Lower leg skin (tissue), 3 donors: ENCODE measurements around the gene ZNHIT2.

Experiments used
- POLR2A ChIP-seq, 2 donors: fragments of 450-650 bp; IDR thresholded peaks; one replicate each; pipeline ENCODE4 v1.6.1; 2016 to 2017; ENCODE audit warnings: antibody characterized with exemption in 2 of 2, mild to moderate bottlenecking in 1 of 2, moderate library complexity in 1 of 2
- TF ChIP-seq, protein P1 (sequence below), 3 donors: fragments of 450-650 bp; IDR thresholded peaks; one replicate each; pipeline ENCODE4 v1.5.1; 2016; ENCODE audit warnings: antibody characterized with exemption in 3 of 3, mild to moderate bottlenecking in 3 of 3, moderate library complexity in 2 of 3

DNA sequence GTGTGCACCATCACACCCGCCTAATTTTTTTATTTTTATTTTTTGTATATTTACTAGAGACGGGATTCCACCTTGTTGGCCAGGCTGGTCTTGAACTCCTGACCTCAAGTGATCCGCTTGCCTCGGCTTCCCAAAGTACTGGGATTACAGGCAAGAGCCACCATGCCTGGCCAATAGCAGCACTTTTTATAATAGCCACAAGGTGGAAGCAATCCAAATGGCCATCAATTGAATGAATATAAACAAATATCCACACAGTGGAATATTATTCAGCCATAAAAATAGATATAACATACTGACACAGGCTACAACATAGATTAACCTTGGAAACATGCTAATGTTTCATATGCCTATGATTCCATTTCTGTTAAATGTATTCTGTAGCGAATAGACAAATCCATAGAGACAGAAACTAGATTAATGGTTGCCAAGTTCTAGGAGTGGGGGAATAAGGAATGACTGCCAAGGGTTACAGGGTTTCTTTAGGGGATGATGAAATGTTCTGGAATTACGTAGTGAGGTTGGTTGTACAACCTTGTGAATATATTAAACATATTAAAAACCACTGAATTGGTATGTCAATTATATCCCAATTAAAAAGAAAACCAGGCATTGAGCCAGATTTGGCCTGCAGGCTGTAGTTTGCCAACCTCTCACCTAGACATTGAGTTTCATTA, 16.7 kb downstream of the ZNHIT2 start:
- TF ChIP-seq, protein P1, sequence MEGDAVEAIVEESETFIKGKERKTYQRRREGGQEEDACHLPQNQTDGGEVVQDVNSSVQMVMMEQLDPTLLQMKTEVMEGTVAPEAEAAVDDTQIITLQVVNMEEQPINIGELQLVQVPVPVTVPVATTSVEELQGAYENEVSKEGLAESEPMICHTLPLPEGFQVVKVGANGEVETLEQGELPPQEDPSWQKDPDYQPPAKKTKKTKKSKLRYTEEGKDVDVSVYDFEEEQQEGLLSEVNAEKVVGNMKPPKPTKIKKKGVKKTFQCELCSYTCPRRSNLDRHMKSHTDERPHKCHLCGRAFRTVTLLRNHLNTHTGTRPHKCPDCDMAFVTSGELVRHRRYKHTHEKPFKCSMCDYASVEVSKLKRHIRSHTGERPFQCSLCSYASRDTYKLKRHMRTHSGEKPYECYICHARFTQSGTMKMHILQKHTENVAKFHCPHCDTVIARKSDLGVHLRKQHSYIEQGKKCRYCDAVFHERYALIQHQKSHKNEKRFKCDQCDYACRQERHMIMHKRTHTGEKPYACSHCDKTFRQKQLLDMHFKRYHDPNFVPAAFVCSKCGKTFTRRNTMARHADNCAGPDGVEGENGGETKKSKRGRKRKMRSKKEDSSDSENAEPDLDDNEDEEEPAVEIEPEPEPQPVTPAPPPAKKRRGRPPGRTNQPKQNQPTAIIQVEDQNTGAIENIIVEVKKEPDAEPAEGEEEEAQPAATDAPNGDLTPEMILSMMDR (IDR thresholded peaks at IDR 0.05) = no peak
- TF ChIP-seq POLR2A (IDR thresholded peaks at IDR 0.05) = no peak
